ENCODE measurements around the gene PPP1R3D. TPM values are rescaled to one million over a fixed set of nuclear protein-coding genes. Genes with fewer than 3 reads are reported as not detected.

The PPP1R3D gene
- total and polyA plus RNA-seq, 9 donors: 4.1 to 9.8 (median 6.0) TPM

DNA sequence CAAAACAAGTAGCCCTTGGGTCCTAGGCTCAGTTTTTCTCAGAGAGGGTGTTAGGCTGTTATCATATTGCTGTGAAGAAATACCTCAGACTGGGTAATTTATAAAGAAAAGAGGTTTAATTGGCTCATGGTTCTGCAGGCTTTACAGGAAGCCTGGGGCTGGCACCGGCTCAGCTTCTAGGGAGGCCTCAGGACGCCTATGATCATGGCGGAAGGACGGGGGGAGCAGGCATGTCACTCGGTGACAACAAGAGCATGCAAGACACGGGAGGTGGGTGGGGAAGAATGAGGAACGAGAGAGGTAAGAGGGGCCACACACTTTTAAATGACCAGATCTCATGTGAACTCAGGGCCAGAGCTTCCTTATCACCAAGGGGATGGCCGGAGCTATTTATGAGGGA is 45.1 kb upstream of the PPP1R3D start:
- H3K4me1 ChIP-seq (ENCODE audit: insufficient read depth): no peaks in the 10 kb centered on the region
- 85 to 89% (median 89%) methylated on average over 8 of the region's 8 CpGs for WGBS, 3 donors
- H3K27ac ChIP-seq: no peak overlapping the region
- DNase-seq: no peak
- intact Hi-C loops (cut with DNase I): no loop called here
- TF ChIP-seq, protein P1, sequence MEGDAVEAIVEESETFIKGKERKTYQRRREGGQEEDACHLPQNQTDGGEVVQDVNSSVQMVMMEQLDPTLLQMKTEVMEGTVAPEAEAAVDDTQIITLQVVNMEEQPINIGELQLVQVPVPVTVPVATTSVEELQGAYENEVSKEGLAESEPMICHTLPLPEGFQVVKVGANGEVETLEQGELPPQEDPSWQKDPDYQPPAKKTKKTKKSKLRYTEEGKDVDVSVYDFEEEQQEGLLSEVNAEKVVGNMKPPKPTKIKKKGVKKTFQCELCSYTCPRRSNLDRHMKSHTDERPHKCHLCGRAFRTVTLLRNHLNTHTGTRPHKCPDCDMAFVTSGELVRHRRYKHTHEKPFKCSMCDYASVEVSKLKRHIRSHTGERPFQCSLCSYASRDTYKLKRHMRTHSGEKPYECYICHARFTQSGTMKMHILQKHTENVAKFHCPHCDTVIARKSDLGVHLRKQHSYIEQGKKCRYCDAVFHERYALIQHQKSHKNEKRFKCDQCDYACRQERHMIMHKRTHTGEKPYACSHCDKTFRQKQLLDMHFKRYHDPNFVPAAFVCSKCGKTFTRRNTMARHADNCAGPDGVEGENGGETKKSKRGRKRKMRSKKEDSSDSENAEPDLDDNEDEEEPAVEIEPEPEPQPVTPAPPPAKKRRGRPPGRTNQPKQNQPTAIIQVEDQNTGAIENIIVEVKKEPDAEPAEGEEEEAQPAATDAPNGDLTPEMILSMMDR (IDR thresholded peaks at IDR 0.05): no peak
- TF ChIP-seq POLR2A (IDR thresholded peaks at IDR 0.05) (no peak), EP300 (IDR thresholded peaks at IDR 0.05) (no peak)
- no peaks in the 10 kb centered on the region for H3K27me3 ChIP-seq
- no peak overlapping the region for H3K4me3 ChIP-seq
- no peaks in the 10 kb centered on the region for H3K36me3 ChIP-seq
- H3K9me3 ChIP-seq: no peaks in the 10 kb centered on the region

DNA sequence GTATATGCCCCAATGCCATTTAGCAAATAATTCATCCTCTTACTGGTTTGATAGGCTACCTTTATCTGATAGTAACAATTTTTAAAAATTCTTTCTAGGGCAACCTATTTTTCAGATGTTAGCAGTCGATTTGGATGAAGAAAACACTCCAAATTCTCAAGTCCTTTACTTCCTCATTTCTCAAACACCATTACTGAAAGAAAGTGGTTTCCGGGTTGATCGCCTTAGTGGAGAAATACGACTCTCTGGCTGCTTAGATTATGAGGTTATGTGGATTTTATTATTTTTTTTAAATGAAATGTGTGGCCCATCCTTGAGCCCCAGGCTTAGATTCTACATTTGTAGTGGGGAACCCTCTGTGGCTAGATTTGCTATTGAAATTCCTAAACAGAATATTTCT is 44.4 kb upstream of the PPP1R3D start:
- DNase-seq: no peak
- no peak for TF ChIP-seq EP300 (IDR thresholded peaks at IDR 0.05)
- TF ChIP-seq, protein P1 (IDR thresholded peaks at IDR 0.05): no peak
- TF ChIP-seq POLR2A (IDR thresholded peaks at IDR 0.05): no peak
- Histone ChIP-seq H3K27ac (no peak overlapping the region), H3K27me3 (no peaks in the 10 kb centered on the region), H3K4me1 (ENCODE audit: insufficient read depth) (no peaks in the 10 kb centered on the region), H3K4me3 (no peak overlapping the region), H3K9me3 (no peaks in the 10 kb centered on the region), H3K36me3 (no peaks in the 10 kb centered on the region)
- WGBS, 3 donors: 85 to 86% (median 86%) methylated on average over 4 of the region's 4 CpGs
- intact Hi-C loops (cut with DNase I): no loop called here

DNA sequence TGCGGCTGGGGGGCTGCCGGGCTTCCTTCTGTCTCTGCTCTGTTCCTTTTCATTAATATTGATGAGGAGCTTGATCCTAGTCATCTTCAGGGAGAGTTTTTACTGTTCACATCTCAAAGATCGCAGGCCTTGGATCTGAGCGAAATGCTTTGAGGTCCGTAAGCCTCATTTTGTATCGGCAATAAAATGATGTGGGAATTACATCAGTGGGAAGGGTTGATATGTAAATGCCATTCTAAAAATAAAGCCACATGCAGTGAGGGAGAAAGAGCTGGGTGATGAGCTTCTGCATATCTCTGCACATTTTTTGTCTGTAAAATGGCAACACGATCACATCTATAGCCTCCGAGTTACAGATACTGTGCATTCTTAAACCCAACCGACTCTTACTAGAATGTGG is 43.0 kb upstream of the PPP1R3D start:
- TF ChIP-seq, protein P1 (IDR thresholded peaks at IDR 0.05): no peak
- TF ChIP-seq POLR2A (IDR thresholded peaks at IDR 0.05): no peak
- TF ChIP-seq EP300 (IDR thresholded peaks at IDR 0.05): no peak
- DNase-seq: no peak
- 78 to 87% (median 80%) methylated on average over 9 of the region's 9 CpGs for WGBS, 3 donors

DNA sequence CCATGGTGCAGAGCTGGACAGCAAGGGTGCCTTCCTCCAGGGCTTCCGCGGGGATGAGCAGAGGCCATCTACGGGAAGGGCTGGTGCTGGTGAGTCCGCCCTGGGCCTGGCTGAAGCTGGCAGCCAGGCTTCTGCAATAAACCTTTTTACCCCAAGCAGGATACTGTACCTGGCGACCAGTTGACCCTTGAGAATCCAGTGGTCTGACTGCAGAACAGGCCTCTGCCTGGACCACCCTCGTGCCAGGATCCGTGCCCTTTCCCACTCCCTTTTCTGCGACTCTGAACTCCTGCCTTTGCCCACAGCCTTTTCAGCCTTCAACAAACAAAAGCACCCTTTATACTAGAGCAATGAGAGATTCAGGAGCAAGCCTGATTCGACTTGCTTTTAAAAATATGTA is 37.0 kb upstream of the PPP1R3D start:
- Histone ChIP-seq H3K27me3 (no peaks in the 10 kb centered on the region), H3K36me3 (no peaks in the 10 kb centered on the region), H3K4me1 (ENCODE audit: insufficient read depth) (no peaks in the 10 kb centered on the region), H3K9me3 (no peaks in the 10 kb centered on the region), H3K27ac (no peak overlapping the region), H3K4me3 (no peak overlapping the region)
- 89 to 92% (median 91%) methylated on average over 9 of the region's 9 CpGs for WGBS, 3 donors
- DNase-seq: no peak
- intact Hi-C loops (cut with DNase I): no loop called here
- TF ChIP-seq, protein P1 (IDR thresholded peaks at IDR 0.05): no peak
- TF ChIP-seq POLR2A (IDR thresholded peaks at IDR 0.05): no peak
- no peak for TF ChIP-seq EP300 (IDR thresholded peaks at IDR 0.05)

More for the DNA sequence above, 43.0 kb upstream of the PPP1R3D start:
- Histone ChIP-seq H3K27me3 (no peaks in the 10 kb centered on the region), H3K27ac (no peak overlapping the region), H3K4me3 (no peak overlapping the region), H3K4me1 (ENCODE audit: insufficient read depth) (no peaks in the 10 kb centered on the region), H3K36me3 (no peaks in the 10 kb centered on the region), H3K9me3 (no peaks in the 10 kb centered on the region)
- intact Hi-C loops (cut with DNase I): no loop called here

All from ovary (tissue), 9 donors.